ENCODE results near the gene KRTAP22-2.

GRCh38 chr21:30579346-30579745 lies 10.9 kb downstream of the KRTAP22-2 start:
- TF ChIP-seq POLR2A (IDR thresholded peaks at IDR 0.05) = no peak
- no peak for TF ChIP-seq CTCF (IDR thresholded peaks at IDR 0.05)

Measured in lower leg skin (tissue), 3 donors.